WTC11 (cell line): ENCODE data around the gene NKAIN2. TPM values are rescaled to one million over a fixed set of nuclear protein-coding genes. Genes with fewer than 3 reads are reported as not detected.

Source experiments
- ATAC-seq: fragments of 200-7000 bp; cut with Tn5 transposase; 2 replicates; pipeline ENCODE4 v1.10.0; 2021; ENCODE audit warnings: mild to moderate bottlenecking, moderate library complexity
- CTCF ChIA-PET: fragments of 300-600 bp; sonication (Branson Sonifier 250); formaldehyde crosslinking; loops from one replicate; lab custom pipeline; 2021; ENCODE audit warnings: antibody characterized with exemption; lab: Charles Lee
- POLR2A ChIA-PET: fragments of 350-600 bp; sonication (Branson Sonifier 250); formaldehyde crosslinking; loops from one replicate; lab custom pipeline; 2021; ENCODE audit warnings: antibody characterized with exemption; lab: Charles Lee
- DNase-seq: peaks from one replicate; pipeline ENCODE4 v3.0.0; 2021; ENCODE audit warnings: low spot score
- H3K27ac Mint-ChIP-seq: 2 replicates; pipeline ENCODE4 v1.8.0; 2021; ENCODE audit warnings: mixed read lengths
- H3K27me3 Mint-ChIP-seq: 2 replicates; pipeline ENCODE4 v1.8.0; 2021; ENCODE audit warnings: low read depth, mild to moderate bottlenecking, moderate library complexity, mixed read lengths
- H3K36me3 Mint-ChIP-seq: 2 replicates; pipeline ENCODE4 v1.8.0; 2021; ENCODE audit warnings: mixed read lengths
- H3K4me1 Mint-ChIP-seq: 2 replicates; pipeline ENCODE4 v1.8.0; 2022; ENCODE audit warnings: mixed read lengths
- H3K4me3 Mint-ChIP-seq: 2 replicates; pipeline ENCODE4 v1.8.0; 2021; ENCODE audit warnings: mild to moderate bottlenecking, moderate library complexity, mixed read lengths
- H3K9me3 Mint-ChIP-seq: 2 replicates; pipeline ENCODE4 v1.8.0; 2021; ENCODE audit warnings: mixed read lengths
- AR ChIP-seq: fragments of 250-450 bp; sonication (Bioruptor Pico); IDR thresholded peaks from 2 replicates; pipeline ENCODE4 v1.9.0; 2021; ENCODE audit warnings: mild to moderate bottlenecking
- ATF3 ChIP-seq: sonication (generic); formaldehyde crosslinking; conservative IDR thresholded peaks from 2 replicates; pipeline ENCODE4 v1.8.1; 2022; ENCODE audit warnings: mild to moderate bottlenecking, missing genetic modification reagents
- E2F4 ChIP-seq: sonication (generic); formaldehyde crosslinking; IDR thresholded peaks from 2 replicates; pipeline ENCODE4 v1.8.1; 2022; ENCODE audit warnings: low read depth, mild to moderate bottlenecking, moderate library complexity, missing genetic modification reagents, borderline replicate concordance
- ELF4 ChIP-seq: sonication (generic); formaldehyde crosslinking; IDR thresholded peaks from 2 replicates; pipeline ENCODE4 v1.8.1; 2022; ENCODE audit warnings: low read depth, mild to moderate bottlenecking, moderate library complexity, missing genetic modification reagents
- FOXP4 ChIP-seq: sonication (generic); formaldehyde crosslinking; IDR thresholded peaks from 2 replicates; pipeline ENCODE4 v1.8.0; 2022; ENCODE audit warnings: mild to moderate bottlenecking, missing genetic modification reagents
- GABPB1 ChIP-seq: sonication (generic); formaldehyde crosslinking; IDR thresholded peaks from 2 replicates; pipeline ENCODE4 v1.8.1; 2023; ENCODE audit warnings: mild to moderate bottlenecking, missing genetic modification reagents
- HMGA2 ChIP-seq: fragments of 250-450 bp; sonication (Bioruptor Pico); IDR thresholded peaks from 2 replicates; pipeline ENCODE4 v1.4.0; 2021; ENCODE audit warnings: mild to moderate bottlenecking, moderate library complexity
- IRF1 ChIP-seq: sonication (generic); formaldehyde crosslinking; IDR thresholded peaks from 2 replicates; pipeline ENCODE4 v1.8.0; 2023; ENCODE audit warnings: missing genetic modification reagents
- MAX ChIP-seq: sonication (generic); formaldehyde crosslinking; IDR thresholded peaks from 2 replicates; pipeline ENCODE4 v1.8.0; 2022; ENCODE audit warnings: mild to moderate bottlenecking, missing genetic modification reagents
- SOX15 ChIP-seq: fragments of 250-450 bp; sonication (Bioruptor Pico); IDR thresholded peaks from 2 replicates; pipeline ENCODE4 v1.9.0; 2021; ENCODE audit warnings: mild to moderate bottlenecking
- STAT6 ChIP-seq: sonication (generic); formaldehyde crosslinking; conservative IDR thresholded peaks from 2 replicates; pipeline ENCODE4 v1.8.1; 2023; ENCODE audit warnings: mild to moderate bottlenecking, low read depth, missing genetic modification reagents, moderate library complexity
- USF1 ChIP-seq: sonication (generic); formaldehyde crosslinking; IDR thresholded peaks from 2 replicates; pipeline ENCODE4 v1.8.0; 2022; ENCODE audit warnings: mild to moderate bottlenecking, missing genetic modification reagents
- ZMAT4 ChIP-seq: fragments of 250-450 bp; sonication (Bioruptor Pico); IDR thresholded peaks from 2 replicates; pipeline ENCODE4 v1.9.0; 2021; ENCODE audit warnings: mild to moderate bottlenecking
- ZNF232 ChIP-seq: sonication (generic); formaldehyde crosslinking; IDR thresholded peaks from 2 replicates; pipeline ENCODE4 v1.8.0; 2022; ENCODE audit warnings: mild to moderate bottlenecking, missing genetic modification reagents
- ZNF396 ChIP-seq: fragments of 250-450 bp; sonication (Bioruptor Pico); IDR thresholded peaks from 2 replicates; pipeline ENCODE4 v1.8.0; 2021; ENCODE audit warnings: mild to moderate bottlenecking, moderate library complexity, borderline replicate concordance
- ZNF425 ChIP-seq: fragments of 250-450 bp; sonication (Bioruptor Pico); conservative IDR thresholded peaks from 2 replicates; pipeline ENCODE4 v1.9.0; 2021; ENCODE audit warnings: mild to moderate bottlenecking
- total RNA-seq: library from RNA; stranded (reverse); gene quantifications from 3 replicates; pipeline ENCODE4 v1.2.3, GENCODE V29; 2021

The NKAIN2 gene
- total RNA-seq, 1 experiment from 2014 or later, result 0.33 TPM

GRCh38 chr6:124324237-124324636, 520.6 kb downstream of the NKAIN2 start:
- Mint-ChIP-seq H3K4me3 (no peak overlapping the region), H3K9me3 (no peaks in the 10 kb centered on the region), H3K36me3 (no peaks in the 10 kb centered on the region), H3K27me3 (no peaks in the 10 kb centered on the region), H3K27ac (no peak overlapping the region), H3K4me1 (no peaks in the 10 kb centered on the region)
- DNase-seq (no peak), ATAC-seq (no peak)
- POLR2A ChIA-PET, result no interaction called here
- TF ChIP-seq ZMAT4 (CRISPR knock-in tag) (no peak), ZNF425 (CRISPR knock-in tag) (no peak), ZNF396 (no peak), STAT6 (CRISPR knock-in tag) (no peak), GABPB1 (no peak), USF1 (CRISPR knock-in tag) (no peak), E2F4 (CRISPR knock-in tag) (no peak), IRF1 (CRISPR knock-in tag) (no peak), ZNF232 (CRISPR knock-in tag) (no peak), SOX15 (CRISPR knock-in tag) (no peak), FOXP4 (CRISPR knock-in tag) (no peak), ATF3 (no peak), MAX (CRISPR knock-in tag) (no peak), HMGA2 (no peak), AR (CRISPR knock-in tag) (no peak), ELF4 (CRISPR knock-in tag) (no peak)
- CTCF ChIA-PET, result no interaction called here
